Stomach (tissue), 9 donors: ENCODE results near the gene TSHZ2. TPM values are rescaled to one million over a fixed set of nuclear protein-coding genes. Genes with fewer than 3 reads are reported as not detected.

Experiments used
- DNase-seq, 2 donors: peaks; one replicate each; pipeline versions ENCODE4 v3.0.0 to v3.0.0-alpha.2; 2013 to 2019
- H3K27ac ChIP-seq, 5 donors: fragments of 200-600 bp in 4 of 5; sonication (generic) in 4 of 5; one replicate each; pipeline ENCODE4 v1.5.1; 2013 to 2019; ENCODE audit warnings: mild to moderate bottlenecking in 1 of 5, moderate library complexity in 1 of 5
- H3K27me3 ChIP-seq, 3 donors: fragments of 200-600 bp; sonication (generic); one replicate each; pipeline ENCODE4 v1.5.1; 2017 to 2019; ENCODE audit warnings: mixed run types in 1 of 3
- H3K36me3 ChIP-seq, 4 donors: fragments of 200-600 bp; sonication (generic); 1 replicate in 3 of 4; 2 replicates in 1 of 4; pipeline ENCODE4 v1.5.1; 2016 to 2019
- H3K4me1 ChIP-seq, 4 donors: fragments of 200-600 bp; sonication (generic); one replicate each; pipeline ENCODE4 v1.5.1; 2016 to 2019
- H3K4me3 ChIP-seq, 4 donors: fragments of 200-600 bp; sonication (generic) in 3 of 4; one replicate each; pipeline ENCODE4 v1.5.1; 2016 to 2019; ENCODE audit warnings: mild to moderate bottlenecking in 1 of 4
- H3K9me3 ChIP-seq, 4 donors: fragments of 200-600 bp; sonication (generic); one replicate each; pipeline ENCODE4 v1.5.1; 2016 to 2019
- CTCF ChIP-seq, 7 experiments: fragments of 450-650 bp in 4 of 7; fragments of 200-600 bp in 3 of 7; sonication (generic) in 3 of 7; IDR thresholded peaks; one replicate each; pipeline ENCODE4 v1.5.1; 2016 to 2019; ENCODE audit warnings: antibody characterized with exemption in 7 of 7, control low read depth in 2 of 7, mild to moderate bottlenecking in 1 of 7
- EP300 ChIP-seq: sonication (generic); formaldehyde crosslinking; IDR thresholded peaks from one replicate; pipeline ENCODE4 v1.6.1; 2017; ENCODE audit warnings: antibody characterized with exemption
- POLR2A ChIP-seq, 4 donors: fragments of 450-650 bp; IDR thresholded peaks; one replicate each; pipeline ENCODE4 v1.6.1; 2016; ENCODE audit warnings: antibody characterized with exemption in 4 of 4, control low read depth in 2 of 4, mild to moderate bottlenecking in 1 of 4, moderate library complexity in 1 of 4
- POLR2AphosphoS5 ChIP-seq, 3 donors: sonication (generic); formaldehyde crosslinking; IDR thresholded peaks; one replicate each; pipeline ENCODE4 v1.6.1; 2016; ENCODE audit warnings: antibody characterized with exemption in 3 of 3
- WGBS, 5 donors: extraction: QIAGEN DNeasy Blood & Tissue Kit in 3 of 5; methylation state at CpG; one replicate each; pipeline versions ENCODE4 v1.1.5 to v1.1.7; 2013 to 2018; 5-methylcytosine and 5-hydroxymethylcytosine counted together
- intact Hi-C: fragments of 100-400 bp; cut with DNase I; formaldehyde crosslinking; loops from one replicate; pipeline ENCODE4 v1.15.1; 2023; ENCODE audit warnings: low total_unique reads
- polyA plus RNA-seq, 3 donors: library from polyadenylated mRNA; stranded (reverse); fragments of 200-250 nt; gene quantifications; one replicate each; pipeline ENCODE4 v1.2.3, GENCODE V29; 2013
- total RNA-seq, 5 donors: library from RNA; depleted of rRNA; stranded (reverse); fragments of >200 nt; gene quantifications; one replicate each; pipeline versions ENCODE4 v1.1.0 to v1.2.3, GENCODE V29; 2014 to 2016
- donor health status: healthy with polysubstance abuse.
- donor health status: Bipolar disorder and iron deficiency.
- donor health status: healthy.

TSHZ2 gene
- total and polyA plus RNA-seq, 8 donors = 2.9 to 20.5 (median 5.8) TPM

GRCh38 chr20:53491462-53491861 lies 519.3 kb downstream of the TSHZ2 start:
- DNase-seq = no peak
- intact Hi-C loops = no loop called here
- Histone ChIP-seq H3K36me3 (no peaks in the 10 kb centered on the region), H3K27me3 (peaks cover 0 to 4% (median 0%) of the 10 kb centered on the region in 3 donors), H3K27ac (no peak overlapping the region), H3K4me1 (peaks cover 0 to 8% (median 0%) of the 10 kb centered on the region in 4 donors), H3K4me3 (no peak overlapping the region), H3K9me3 (no peaks in the 10 kb centered on the region)
- no peak for TF ChIP-seq EP300
- no peak for TF ChIP-seq POLR2A (IDR thresholded peaks at IDR 0.05)
- no peak for TF ChIP-seq CTCF (IDR thresholded peaks at IDR 0.05)
- TF ChIP-seq POLR2AphosphoS5 (IDR thresholded peaks at IDR 0.05) = no peak
- 90 to 95% (median 91%) methylated on average over 5 of the region's 5 CpGs for WGBS, 5 donors

GRCh38 chr20:53492212-53492611 lies 520.1 kb downstream of the TSHZ2 start:
- Histone ChIP-seq H3K4me1 (peaks cover 0 to 8% (median 0%) of the 10 kb centered on the region in 4 donors), H3K27ac (no peak overlapping the region), H3K27me3 (peaks cover 0 to 4% (median 0%) of the 10 kb centered on the region in 3 donors), H3K36me3 (no peaks in the 10 kb centered on the region), H3K9me3 (no peaks in the 10 kb centered on the region), H3K4me3 (no peak overlapping the region)
- no peak for TF ChIP-seq POLR2AphosphoS5 (IDR thresholded peaks at IDR 0.05)
- no peak for TF ChIP-seq EP300
- TF ChIP-seq CTCF (IDR thresholded peaks at IDR 0.05) = no peak
- TF ChIP-seq POLR2A (IDR thresholded peaks at IDR 0.05) = no peak
- intact Hi-C loops = no loop called here
- 77 to 87% (median 84%) methylated on average over 3 of the region's 3 CpGs for WGBS, 5 donors
- DNase-seq = no peak

- DNase-seq = peak in 1 of 2 donors; percentile 52
- H3K27me3 ChIP-seq = peaks cover 0 to 4% (median 0%) of the 10 kb centered on the region in 3 donors
- H3K27ac ChIP-seq = no peak overlapping the region
- no peak overlapping the region for H3K4me3 ChIP-seq
- no peak for TF ChIP-seq CTCF (IDR thresholded peaks at IDR 0.05)
- no peak for TF ChIP-seq POLR2AphosphoS5 (IDR thresholded peaks at IDR 0.05)
- TF ChIP-seq EP300 = no peak
- no peak for TF ChIP-seq POLR2A (IDR thresholded peaks at IDR 0.05)
- peaks cover 0 to 8% (median 0%) of the 10 kb centered on the region in 4 donors for H3K4me1 ChIP-seq
- intact Hi-C loops = no loop called here
- H3K9me3 ChIP-seq = no peaks in the 10 kb centered on the region
- WGBS, 5 donors = 63 to 81% (median 75%) methylated on average over 4 of the region's 4 CpGs
- H3K36me3 ChIP-seq = no peaks in the 10 kb centered on the region
These were observed 521.2 kb downstream of the TSHZ2 start for GRCh38 chr20:53493311-53493857.

- no peaks in the 10 kb centered on the region for H3K9me3 ChIP-seq
- peaks cover 0 to 8% (median 0%) of the 10 kb centered on the region in 4 donors for H3K4me1 ChIP-seq
- H3K4me3 ChIP-seq = no peak overlapping the region
- WGBS, 5 donors = 84 to 89% (median 87%) methylated on average over 5 of the region's 5 CpGs
- no peak overlapping the region for H3K27ac ChIP-seq
- DNase-seq = no peak
- H3K27me3 ChIP-seq = peaks cover 0 to 4% (median 0%) of the 10 kb centered on the region in 3 donors
- intact Hi-C loops = no loop called here
- TF ChIP-seq EP300 (no peak), POLR2AphosphoS5 (IDR thresholded peaks at IDR 0.05) (no peak), POLR2A (IDR thresholded peaks at IDR 0.05) (no peak), CTCF (IDR thresholded peaks at IDR 0.05) (no peak)
- H3K36me3 ChIP-seq = no peaks in the 10 kb centered on the region
These were observed 522.6 kb downstream of the TSHZ2 start for GRCh38 chr20:53494753-53495152.
